ENCODE data around the gene ACSF3.

The ACSF3 gene

GRCh38 chr16:89179656-89180315 lies 86.1 kb downstream of the ACSF3 start:
- no peaks in the 10 kb centered on the region for H3K79me2 ChIP-seq
- H2AFZ ChIP-seq: no peak overlapping the region
- H3K27ac ChIP-seq: no peak overlapping the region
- no peaks in the 10 kb centered on the region for H3K36me3 ChIP-seq (ENCODE audit: control insufficient read depth, insufficient read depth, low read length)
- H3K4me1 ChIP-seq: no peaks in the 10 kb centered on the region
- H3K27me3 ChIP-seq (ENCODE audit: control insufficient read depth, insufficient read depth, low read length): no peaks in the 10 kb centered on the region
- no peak overlapping the region for H3K4me3 ChIP-seq (ENCODE audit: low read depth, low read length)
- no peak overlapping the region for H3K9ac ChIP-seq
- no peaks in the 10 kb centered on the region for H3K9me3 ChIP-seq (ENCODE audit: control insufficient read depth, low read length)
- no peak overlapping the region for H3K4me2 ChIP-seq (ENCODE audit: low read length)
- no peak for TF ChIP-seq CTCF (IDR thresholded peaks at IDR 0.05)

- Histone ChIP-seq H3K4me1 (no peaks in the 10 kb centered on the region), H2AFZ (no peak overlapping the region), H3K27me3 (ENCODE audit: control insufficient read depth, insufficient read depth, low read length) (no peaks in the 10 kb centered on the region), H3K9me3 (ENCODE audit: control insufficient read depth, low read length) (no peaks in the 10 kb centered on the region), H3K4me2 (ENCODE audit: low read length) (no peak overlapping the region), H3K9ac (no peak overlapping the region), H3K79me2 (no peaks in the 10 kb centered on the region), H3K27ac (no peak overlapping the region), H3K36me3 (ENCODE audit: control insufficient read depth, insufficient read depth, low read length) (no peaks in the 10 kb centered on the region), H3K4me3 (ENCODE audit: low read depth, low read length) (no peak overlapping the region)
- TF ChIP-seq CTCF (IDR thresholded peaks at IDR 0.05): no peak
Measured at GRCh38 chr16:89183463-89183862, 89.8 kb downstream of the ACSF3 start.

GRCh38 chr16:89183975-89184676 lies 90.5 kb downstream of the ACSF3 start:
- H3K79me2 ChIP-seq: no peaks in the 10 kb centered on the region
- no peak overlapping the region for H3K27ac ChIP-seq
- no peaks in the 10 kb centered on the region for H3K27me3 ChIP-seq (ENCODE audit: control insufficient read depth, insufficient read depth, low read length)
- H2AFZ ChIP-seq: no peak overlapping the region
- no peak overlapping the region for H3K4me2 ChIP-seq (ENCODE audit: low read length)
- H3K4me1 ChIP-seq: no peaks in the 10 kb centered on the region
- no peaks in the 10 kb centered on the region for H3K36me3 ChIP-seq (ENCODE audit: control insufficient read depth, insufficient read depth, low read length)
- H3K9ac ChIP-seq: no peak overlapping the region
- TF ChIP-seq CTCF (IDR thresholded peaks at IDR 0.05): no peak
- no peaks in the 10 kb centered on the region for H3K9me3 ChIP-seq (ENCODE audit: control insufficient read depth, low read length)
- no peak overlapping the region for H3K4me3 ChIP-seq (ENCODE audit: low read depth, low read length)

GRCh38 chr16:89184677-89184932 lies 91.0 kb downstream of the ACSF3 start:
- Histone ChIP-seq H3K4me3 (ENCODE audit: low read depth, low read length) (no peak overlapping the region), H3K36me3 (ENCODE audit: control insufficient read depth, insufficient read depth, low read length) (no peaks in the 10 kb centered on the region), H3K27ac (no peak overlapping the region), H3K79me2 (no peaks in the 10 kb centered on the region), H3K27me3 (ENCODE audit: control insufficient read depth, insufficient read depth, low read length) (no peaks in the 10 kb centered on the region), H3K9me3 (ENCODE audit: control insufficient read depth, low read length) (no peaks in the 10 kb centered on the region), H3K9ac (no peak overlapping the region), H3K4me1 (no peaks in the 10 kb centered on the region), H3K4me2 (ENCODE audit: low read length) (no peak overlapping the region), H2AFZ (no peak overlapping the region)
- TF ChIP-seq CTCF (IDR thresholded peaks at IDR 0.05): no peak

Data from parathyroid adenoma (tissue), 2 donors.